Hematopoietic multipotent progenitor cell treated with erythropoietin and hydrocortisone succinate and interleukin-3 and kit ligand, for 4 days (in vitro differentiated cells): Measurements from ENCODE around the gene CCNL1.
"Not testable (repeated sequence)": the region's sequence is repeated elsewhere in the genome, so short reads cannot be mapped to it uniquely, and the experiment has no call there.

Source experiments
- DNase-seq: peaks from one replicate; pipeline ENCODE4 v3.0.0-alpha.2; 2015

The CCNL1 gene

DNA sequence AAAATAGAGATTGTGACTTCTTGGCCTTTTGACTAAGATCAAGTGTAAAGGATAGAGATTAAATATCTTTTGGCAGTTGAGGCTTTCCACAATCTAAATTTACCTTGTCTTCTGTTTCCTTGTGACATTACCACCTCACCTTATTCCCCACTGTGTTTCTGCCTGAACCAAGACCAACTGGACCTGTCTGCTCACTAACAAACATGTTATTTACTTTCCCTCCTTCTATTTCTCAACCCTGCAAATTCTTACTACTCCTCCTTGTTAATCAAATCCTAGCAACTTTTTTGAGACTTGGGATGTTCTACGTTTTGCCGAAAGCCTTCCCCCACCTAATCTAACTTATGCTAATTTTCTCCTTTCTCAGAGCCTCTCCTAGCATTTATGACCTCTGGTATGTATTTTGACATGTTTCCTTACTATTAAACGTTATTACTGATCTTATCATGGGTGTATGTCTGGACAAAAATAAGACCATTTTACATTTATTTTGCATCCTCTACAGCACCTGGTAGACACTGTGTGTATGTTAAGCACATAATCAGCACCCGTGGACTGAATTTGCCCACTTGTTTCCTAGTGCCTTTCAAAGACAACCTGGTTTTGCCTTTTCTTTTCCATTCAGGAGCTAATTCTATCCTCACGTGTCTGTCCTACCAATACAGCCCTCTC lies 7.6 kb upstream of the CCNL1 start:
- no peak for DNase-seq

DNA sequence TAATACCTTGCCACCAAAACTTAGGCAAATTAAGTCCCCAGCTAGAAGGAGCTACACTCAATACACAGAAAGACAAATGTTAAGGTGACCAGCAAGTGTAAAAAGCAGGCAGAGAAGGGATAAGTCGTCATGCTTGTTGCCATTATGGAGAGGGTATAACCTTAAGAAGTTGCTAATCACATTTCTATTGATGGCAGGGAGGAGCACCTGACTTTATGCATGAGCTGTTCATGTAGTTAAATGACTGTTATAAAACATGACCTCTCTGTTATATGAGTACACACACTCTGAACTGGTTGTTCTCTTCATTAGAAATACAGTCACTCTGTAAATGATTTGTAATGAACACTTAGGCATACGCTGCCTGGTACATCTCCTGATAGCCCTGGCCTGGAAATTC lies 6.6 kb upstream of the CCNL1 start:
- DNase-seq: no peak

DNA sequence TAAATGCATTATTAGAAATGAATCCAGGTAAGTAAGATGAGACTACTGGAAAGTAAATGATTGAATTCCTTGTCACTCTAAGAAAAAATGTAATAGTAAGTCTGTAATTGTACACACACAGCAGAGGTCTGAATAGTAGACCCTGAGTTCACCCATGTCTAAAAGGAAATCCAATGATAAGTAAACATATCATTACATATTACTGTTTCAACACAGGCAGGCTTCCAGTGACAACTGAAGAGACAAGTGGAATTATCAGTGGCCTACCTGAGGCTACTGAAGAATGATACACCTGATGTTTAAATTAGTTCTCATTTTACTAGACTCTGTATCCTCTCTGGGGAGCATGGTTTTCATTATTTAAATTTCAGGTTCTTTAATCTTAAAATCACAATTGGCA lies 6.2 kb upstream of the CCNL1 start:
- DNase-seq: no peak

DNA sequence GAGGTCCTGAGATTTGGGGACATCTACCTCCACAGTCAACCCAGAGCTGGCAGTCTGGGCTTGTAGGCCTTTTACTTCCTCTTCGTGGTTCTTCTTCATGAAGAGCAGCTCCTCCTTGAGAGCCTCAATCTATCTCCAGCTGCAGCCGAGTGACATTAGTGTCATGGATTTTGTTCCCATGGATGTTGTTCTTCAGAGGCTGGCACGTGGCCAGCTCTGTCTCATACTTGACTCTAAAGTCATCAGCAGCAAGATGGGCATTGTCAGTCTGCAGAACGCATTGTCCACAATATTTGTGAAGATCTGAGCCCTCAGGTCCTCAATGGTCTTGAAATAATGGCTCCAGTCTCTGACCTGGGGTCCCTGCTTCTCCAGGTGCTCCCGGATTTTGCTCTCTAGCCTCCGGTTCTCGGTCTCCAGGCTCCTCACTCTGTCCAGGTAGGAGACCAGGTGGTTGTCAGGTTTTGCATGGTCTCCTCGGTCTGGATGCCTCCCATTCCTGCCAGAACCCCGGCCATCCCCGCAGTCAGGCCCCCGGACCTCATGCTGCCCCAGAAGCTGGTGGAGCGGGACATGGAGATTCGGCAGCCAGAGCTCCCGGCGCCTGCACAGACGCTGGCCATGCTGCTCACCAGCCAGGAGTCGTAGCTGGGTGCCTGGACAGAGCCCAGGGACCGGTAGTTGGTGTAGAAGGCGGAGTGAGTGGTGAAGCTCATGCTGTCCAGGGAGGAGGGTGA lies 3.4 kb upstream of the CCNL1 start:
- DNase-seq: peak; percentile 37

DNA sequence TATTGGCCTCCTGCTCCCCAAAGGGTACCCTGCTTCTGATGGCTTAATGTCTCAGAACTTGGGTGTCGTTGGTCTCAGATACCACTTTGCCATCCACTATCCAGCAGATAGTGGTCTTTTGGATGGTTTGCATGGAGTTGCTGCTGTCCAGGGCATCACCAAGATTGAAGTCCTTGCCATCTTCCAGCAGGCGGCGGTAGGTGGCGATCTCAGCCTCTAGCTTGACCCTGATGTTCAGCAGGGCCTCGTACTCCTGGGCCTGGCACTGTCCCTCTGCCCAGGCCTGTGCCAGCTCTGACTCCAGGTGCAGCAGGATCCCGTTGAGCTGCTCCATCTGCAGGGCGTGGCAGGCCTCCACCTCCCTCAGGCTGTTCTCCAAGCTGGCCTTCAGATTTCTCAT lies 2.7 kb upstream of the CCNL1 start:
- DNase-seq: not testable (repeated sequence)

DNA sequence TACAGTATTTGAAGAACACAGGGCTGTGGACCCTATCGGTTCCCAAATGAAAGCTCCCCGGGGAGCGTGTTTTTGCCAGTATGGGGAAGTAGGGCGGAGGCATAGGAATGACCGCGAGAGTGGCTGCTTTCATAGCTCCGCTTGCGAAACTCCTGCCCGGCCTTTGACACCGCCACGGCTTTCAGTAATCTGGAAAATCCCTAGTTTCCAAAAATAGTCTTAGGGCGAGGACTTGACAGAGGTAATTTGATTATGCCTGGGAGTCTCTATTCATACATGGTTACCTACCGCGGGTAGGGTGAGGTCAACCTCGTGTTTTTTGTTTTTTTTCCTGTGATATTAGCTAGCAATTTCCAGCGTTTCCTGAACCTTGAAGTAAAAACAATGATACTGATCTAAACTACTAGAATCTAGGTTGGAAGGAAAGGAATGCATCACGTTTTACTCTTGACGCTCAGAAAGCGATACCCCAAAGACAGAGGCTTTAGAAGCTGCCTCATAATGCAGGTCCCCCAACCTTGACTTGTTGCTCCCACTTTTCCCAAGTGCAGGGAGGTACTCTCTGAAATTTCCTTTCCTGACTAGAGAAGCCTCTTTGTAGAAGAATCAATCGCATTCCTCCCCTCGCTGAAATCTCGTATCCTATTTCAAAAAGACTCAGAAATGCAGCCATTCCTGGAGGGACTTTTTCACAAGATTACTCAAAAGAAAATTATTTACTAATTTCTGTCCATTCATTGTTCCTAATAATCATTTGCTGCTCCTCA lies 894 bp upstream of the CCNL1 start:
- peak; percentile 85 for DNase-seq

DNA sequence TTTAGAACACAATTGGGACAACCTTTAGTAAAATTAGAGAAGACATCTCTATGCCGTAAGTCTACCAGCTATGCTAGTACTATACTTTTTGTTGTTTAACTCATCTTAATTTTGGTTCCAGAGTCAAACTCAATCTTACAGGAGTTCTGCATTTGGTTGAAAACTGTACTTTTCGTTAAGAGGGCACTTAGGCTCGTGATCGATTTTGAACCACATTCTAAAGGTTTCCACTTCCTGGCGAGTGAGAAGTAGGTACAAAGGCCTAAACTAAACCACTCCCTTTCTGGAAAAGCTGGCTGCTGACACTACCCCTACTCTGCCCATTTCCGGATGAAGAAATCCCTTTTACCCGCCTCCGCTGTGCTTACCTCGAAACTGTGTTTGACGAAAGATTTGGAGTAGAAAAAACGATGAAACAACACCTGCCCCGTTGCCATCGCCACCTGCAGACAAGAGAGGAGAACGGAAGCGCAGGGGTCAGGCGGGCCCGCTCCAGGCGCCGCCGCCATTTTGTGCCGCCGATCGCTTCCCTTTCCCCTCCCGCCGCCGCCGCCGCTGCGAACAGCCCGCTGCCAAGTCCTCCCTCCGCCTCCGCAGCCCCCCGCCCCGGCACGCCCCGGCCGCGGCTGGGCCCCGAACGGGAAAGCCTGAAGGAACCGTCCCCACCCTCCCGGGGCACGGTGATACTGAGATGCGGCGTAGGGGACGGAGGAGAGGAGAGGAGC lies 748 bp downstream of the CCNL1 start:
- peak; percentile 84 for DNase-seq

DNA sequence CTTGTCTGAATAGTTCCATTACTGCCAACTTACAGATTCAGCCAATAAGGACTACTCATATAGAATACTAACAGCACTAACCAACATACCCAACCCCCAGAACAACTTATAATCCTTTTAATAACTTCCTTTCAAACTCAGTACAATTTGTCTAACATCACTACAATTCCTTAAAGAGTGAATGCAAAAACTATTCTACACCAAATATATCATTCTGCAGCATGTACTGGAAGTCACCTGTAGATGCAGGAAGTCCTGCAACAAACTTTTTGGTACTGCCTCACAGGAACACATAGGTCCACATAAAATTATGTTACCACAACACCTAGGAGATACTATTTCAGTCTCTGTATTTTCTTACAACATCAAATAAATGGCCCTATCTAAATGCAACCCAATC lies 2.1 kb downstream of the CCNL1 start:
- no peak for DNase-seq

DNA sequence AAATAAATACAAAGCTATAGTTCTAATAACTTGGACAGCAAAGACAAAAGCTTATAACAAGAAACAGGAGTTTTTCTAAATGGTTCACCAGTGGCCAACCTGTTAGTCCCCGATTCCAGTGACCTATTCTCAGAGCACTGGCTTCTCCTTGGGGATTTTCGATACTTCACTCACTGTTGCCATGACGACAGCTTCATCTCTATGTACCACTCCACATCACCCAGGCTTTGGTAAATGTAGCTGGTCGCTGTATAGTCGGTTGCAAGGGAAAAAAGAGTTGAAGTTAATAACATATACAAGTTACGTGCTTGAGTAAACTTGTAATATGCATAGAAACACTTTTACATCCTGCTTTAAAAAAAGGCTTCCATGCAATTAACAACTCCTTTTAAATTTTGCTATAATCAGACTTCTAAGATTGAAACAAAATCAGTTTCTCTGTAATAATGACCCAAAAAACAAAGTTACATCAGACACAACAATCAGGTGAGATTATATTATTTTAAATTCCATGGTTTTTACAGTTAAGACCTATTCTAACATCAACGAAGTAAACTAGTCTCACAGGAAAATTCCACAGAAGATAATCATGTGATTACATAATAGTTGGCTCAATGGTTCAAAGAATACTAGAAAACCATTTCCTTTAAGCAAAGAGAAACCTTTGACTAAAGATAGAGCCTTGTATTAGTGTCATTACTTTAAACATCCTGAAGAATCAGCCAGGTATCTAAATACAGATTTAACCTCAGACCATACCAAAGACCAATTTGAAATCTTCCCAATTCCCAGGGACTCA lies 2.9 kb downstream of the CCNL1 start:
- DNase-seq: peak; percentile 34

DNA sequence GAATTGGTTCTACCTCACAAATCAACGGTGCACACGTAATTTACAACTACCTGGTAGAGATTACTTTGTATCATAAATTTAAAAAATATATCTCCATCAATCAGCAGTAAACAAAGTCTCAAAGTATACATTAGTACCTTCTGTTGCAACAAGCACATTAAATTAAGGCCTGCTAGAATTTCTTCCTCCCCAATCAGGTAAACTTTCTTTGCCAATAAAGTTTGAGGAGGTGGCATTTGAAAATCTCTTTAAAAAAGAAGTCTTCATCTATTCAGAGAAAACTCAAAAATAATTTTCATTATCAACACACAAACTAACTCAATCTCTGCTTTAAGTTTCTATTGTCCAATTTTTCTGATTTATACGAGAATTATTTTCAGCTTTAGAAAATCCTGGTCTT lies 4.4 kb downstream of the CCNL1 start:
- DNase-seq: no peak

DNA sequence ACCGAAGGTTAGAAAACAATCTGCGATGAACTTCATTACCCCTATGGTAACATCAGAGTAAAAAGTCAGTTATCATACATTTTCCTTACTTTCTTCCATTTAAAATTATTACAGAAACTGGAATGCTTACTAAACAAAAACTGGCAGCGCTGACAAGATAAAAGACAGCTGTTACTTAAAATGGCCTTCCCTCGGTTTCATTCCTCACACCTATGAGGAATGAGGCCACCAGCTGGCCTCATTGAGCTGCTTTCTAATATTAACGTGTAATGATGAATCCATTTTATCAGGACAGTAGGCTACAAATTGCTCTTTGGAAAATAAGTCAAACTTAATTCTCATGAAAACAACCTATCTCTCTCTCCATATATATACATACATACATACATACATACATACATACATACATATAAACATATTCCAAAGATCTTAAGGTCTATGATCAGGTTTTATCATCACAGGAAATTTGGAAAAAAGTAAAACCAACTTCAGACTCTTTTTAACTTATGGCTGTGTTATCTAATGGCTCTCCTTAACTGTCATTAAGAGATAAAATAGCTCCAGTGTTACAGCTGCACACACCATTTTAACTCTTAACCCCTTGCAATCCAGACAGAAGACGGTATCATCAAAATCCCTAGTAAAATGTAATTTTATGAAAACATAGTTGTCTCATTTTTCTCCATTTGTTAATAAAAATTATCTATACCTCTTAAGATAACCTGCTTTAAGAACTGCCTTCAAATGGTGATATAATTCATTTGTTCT lies 5.2 kb downstream of the CCNL1 start:
- peak; percentile 46 for DNase-seq

DNA sequence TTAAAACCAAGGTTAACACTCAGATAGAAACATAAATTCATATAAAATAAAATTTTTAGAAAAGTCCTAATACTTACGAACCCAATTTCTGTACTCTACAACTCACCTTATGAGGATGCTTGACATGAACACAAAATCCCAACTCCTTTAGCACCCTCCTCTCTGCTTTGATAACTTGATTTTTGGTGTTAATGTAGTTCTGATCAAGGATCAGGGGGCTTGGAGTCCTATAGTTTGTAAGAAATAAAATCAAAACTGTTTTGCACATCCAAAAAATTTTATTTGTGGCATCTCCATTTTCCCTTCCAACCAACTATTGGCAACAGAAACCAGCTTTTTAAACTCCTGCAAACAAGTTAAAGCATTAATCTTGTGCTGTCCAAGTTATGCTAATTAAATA lies 7.0 kb downstream of the CCNL1 start:
- no peak for DNase-seq

DNA sequence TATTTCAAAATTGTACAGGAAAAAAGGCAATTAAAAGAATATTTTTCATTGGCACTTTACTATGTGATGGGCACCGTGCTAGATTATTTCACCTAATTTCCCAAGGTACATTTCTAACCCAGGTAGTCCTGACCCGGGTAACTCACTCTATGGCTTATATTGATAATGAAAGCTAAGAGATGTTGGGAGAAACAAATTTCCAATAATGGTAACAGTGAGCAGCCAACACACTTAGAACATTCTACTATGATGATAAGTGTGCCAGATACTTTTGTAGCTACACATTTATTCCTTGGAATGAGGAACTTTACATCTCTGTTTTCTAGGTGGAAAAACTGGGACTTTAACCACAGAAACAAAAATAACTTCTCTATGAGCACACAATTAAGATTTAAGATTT lies 7.5 kb downstream of the CCNL1 start:
- no peak for DNase-seq

DNA sequence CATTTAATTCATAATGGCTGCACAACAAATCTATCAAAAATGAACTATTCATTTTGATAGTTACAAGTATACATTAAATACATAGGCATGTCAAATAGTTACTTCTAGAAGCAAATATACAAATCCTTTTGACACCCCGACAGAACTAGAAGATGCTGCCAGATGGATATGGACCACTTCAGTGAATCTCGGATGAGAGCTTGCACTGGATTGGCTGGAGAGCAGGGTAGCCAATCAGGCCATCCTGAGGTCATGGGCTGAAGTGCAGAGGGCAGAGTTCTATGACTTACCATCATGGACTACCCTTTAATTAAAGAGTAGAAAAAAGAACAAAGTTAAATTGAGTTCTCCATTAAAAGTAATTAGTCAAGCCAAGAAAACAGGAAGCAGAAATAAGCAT lies 8.3 kb downstream of the CCNL1 start:
- no peak for DNase-seq

DNA sequence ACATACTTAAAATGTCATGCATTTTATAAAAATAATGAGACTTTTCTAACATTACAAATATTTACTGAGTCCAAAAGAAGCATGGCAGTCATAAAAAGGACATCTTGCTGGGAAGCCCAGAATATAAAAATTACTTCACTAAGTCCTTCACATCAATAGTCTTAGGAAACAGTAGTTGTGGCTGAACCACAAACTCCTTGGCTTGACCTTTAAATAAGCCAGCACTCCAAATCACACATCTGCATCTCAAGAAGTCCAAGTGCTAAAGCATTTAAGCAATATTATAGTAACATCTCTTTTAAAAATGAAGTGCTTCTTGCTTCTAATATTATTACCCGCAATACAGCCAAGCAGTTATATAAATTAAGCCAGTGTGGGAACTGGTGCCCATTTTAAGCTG lies 8.8 kb downstream of the CCNL1 start:
- DNase-seq: no peak

DNA sequence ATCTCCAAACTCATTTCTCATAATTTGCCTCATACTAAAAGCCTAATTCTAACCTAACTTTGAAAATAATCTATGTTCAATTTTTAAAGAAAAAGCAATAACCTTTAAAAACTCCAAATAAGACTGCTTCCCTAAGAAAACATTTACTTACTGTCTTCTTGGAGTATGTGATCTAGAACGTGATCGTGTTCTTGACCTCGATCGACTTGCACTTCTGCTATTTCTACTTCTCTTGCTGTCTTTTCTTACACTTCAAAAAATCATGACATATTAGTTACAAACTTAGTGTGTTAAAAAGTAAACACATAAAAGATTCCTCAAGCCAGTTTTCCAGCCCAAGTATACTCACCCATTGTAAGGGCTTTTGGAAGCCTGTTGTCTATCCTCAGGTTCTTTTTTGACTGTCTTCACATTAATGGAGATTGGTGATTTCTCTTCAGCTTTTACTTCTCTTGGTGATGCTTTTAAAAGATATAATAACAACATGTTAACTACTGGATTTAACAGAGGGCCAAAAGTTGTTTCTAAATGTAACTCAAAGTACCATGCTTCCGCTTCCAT lies 10.7 kb downstream of the CCNL1 start:
- DNase-seq: no peak

DNA sequence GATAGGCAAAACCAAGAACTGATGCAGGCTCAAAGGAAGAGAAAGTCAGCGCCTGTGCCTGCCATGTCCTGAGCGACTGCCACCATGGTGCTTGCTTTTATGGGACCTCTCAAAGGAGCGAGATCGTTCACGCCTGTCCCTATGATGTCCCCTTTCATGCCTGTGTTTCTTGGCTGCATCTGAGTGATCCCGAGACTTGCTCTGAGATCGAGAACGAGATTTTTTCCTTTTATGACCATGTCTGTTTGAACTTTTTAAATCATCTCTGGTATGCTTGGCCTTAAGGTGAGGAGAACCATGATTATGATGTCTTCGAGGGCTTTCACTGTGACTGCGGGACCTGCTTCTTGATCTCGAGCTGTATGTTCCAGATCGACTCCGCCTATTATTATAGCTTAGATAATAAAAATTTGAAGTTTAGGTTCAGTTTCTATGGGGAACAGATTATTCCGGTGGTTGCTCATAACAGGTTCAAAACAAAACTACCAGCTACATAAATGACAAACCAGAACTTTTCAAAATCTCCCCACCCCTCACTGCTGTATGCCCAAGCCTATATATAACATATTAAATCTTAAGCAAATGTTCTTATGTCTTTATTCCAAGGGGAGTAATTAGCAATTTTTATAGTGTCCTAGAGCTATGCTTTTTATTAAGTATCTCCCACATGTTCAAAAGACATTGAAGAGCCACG lies 11.6 kb downstream of the CCNL1 start:
- no peak for DNase-seq

DNA sequence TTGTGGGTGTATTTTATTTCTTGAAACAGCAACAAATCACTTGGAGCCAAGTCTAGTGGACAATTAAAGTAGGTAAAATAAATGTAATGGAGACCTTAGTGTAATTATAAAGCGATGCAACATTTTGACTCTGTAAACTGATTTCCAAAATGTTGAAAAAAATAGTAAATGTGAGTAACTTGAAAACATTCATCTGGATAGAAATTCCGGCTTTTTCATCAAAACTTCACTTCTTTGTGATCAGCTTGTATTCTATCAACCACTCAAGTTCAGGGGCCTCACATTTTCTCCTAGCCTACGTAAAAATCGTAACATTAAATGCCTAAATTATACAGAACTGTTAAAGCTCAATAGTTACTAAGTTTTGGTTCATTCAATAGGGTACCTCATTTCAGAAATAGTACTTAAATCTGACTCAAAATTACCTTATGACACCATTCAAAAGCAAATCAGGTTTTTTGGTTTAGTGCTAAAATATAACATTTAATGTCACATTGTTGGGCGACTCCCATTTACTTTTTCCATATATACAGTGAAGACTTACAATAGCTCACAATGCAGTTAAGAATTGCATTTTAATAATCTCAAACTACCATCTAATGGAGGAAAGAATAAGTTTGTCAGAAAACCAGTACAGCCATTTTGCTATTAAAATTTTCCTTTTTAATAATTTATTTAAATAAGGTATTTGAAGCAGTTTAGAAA lies 12.7 kb downstream of the CCNL1 start:
- no peak for DNase-seq

DNA sequence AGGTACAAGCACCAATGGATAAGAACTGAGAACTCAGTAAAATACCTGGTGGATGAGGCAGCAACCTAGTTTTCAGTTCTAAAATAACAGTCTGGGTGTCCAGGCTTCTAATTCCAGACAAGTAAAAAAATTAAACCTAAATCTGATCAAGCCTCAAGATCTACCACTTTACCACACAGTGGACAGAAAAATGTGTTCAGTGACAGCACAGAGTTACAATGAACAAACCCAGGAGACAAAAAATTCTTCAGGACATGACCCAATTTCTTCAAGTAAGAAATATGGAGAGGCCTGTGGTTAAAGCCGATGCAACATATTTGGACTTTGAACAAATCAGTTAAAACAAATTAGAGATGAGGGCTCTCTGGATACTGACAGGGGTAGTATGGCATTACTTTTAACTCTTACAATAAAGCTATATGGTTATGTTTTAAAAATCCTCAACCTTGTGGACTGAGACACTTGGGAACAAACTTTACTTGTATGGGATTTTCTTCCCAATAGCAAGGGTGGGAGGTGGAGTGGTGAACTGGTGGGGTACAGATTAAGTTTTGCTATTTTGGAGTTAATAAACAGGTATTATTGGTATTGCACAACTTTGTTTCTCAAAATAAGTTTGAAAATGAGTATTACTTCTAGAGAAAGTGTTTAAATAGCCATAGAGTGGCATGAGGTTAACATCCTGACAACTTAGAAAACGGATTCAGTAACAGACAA lies 14.2 kb downstream of the CCNL1 start:
- no peak for DNase-seq
